OCI-LY7 (cell line): ENCODE data around the gene GABRD. TPM values are rescaled to one million over a fixed set of nuclear protein-coding genes. Genes with fewer than 3 reads are reported as not detected.

ENCODE experiments used
- BruUV-seq: library from RNA; stranded (reverse); fragments of 400-500 nt; replicated peaks from 2 replicates; lab custom pipeline; 2021; lab: Mats Ljungman, UMichigan
- CTCF ChIA-PET: fragments of 300-600 bp; sonication (Branson Sonifier 250); formaldehyde crosslinking; loops from one replicate; lab custom pipeline; 2022; ENCODE audit warnings: antibody characterized with exemption; ENCODE audit not compliant: unreplicated experiment; lab: Charles Lee
- POLR2A ChIA-PET: fragments of 300-600 bp; sonication (Branson Sonifier 250); formaldehyde crosslinking; loops from one replicate; lab custom pipeline; 2022; ENCODE audit warnings: antibody characterized with exemption; lab: Charles Lee
- DNase-seq: peaks from one replicate; pipeline ENCODE4 v3.0.0-alpha.2; 2015; ENCODE audit warnings: low spot score
- H2AFZ ChIP-seq: fragments of 200-600 bp; sonication (generic), shearing (Covaris generic); 2 replicates; pipeline ENCODE4 v1.6.1; 2014; ENCODE audit warnings: mild to moderate bottlenecking, antibody characterized with exemption, low read length, moderate library complexity
- H3K27ac ChIP-seq: fragments of 200-600 bp; sonication (generic); 2 replicates; pipeline ENCODE4 v1.5.1; 2014; ENCODE audit warnings: mixed run types, low read depth, mild to moderate bottlenecking, moderate library complexity, low read length, inconsistent platforms; ENCODE audit not compliant: poor library complexity, severe bottlenecking
- H3K36me3 ChIP-seq: fragments of 200-600 bp; sonication (generic); 2 replicates; pipeline ENCODE4 v1.6.1; 2014; ENCODE audit warnings: mild to moderate bottlenecking, antibody characterized with exemption, low read length, moderate library complexity, mixed read lengths; ENCODE audit not compliant: insufficient read depth
- H3K4me1 ChIP-seq: fragments of 200-600 bp; sonication (generic); 2 replicates; pipeline ENCODE4 v1.5.1; 2014; ENCODE audit warnings: mild to moderate bottlenecking, low read length; ENCODE audit not compliant: insufficient read depth, poor library complexity, severe bottlenecking
- H3K4me2 ChIP-seq: fragments of 200-600 bp; sonication (generic); 2 replicates; pipeline ENCODE4 v1.6.1; 2014; ENCODE audit warnings: mild to moderate bottlenecking, low read length
- H3K4me3 ChIP-seq: fragments of 200-600 bp; sonication (generic); 2 replicates; pipeline ENCODE4 v1.5.1; 2014; ENCODE audit warnings: mild to moderate bottlenecking, low read depth, low read length; ENCODE audit not compliant: poor library complexity, severe bottlenecking
- H3K79me2 ChIP-seq: fragments of 200-600 bp; sonication (generic); 2 replicates; pipeline ENCODE4 v1.6.1; 2016; ENCODE audit warnings: low read depth, mild to moderate bottlenecking, low read length, moderate library complexity, mixed read lengths; ENCODE audit not compliant: insufficient read depth
- H3K9me2 ChIP-seq: fragments of 200-600 bp; sonication (generic); 2 replicates; pipeline ENCODE4 v1.6.1; 2016; ENCODE audit warnings: mild to moderate bottlenecking, low read length, mixed read lengths; ENCODE audit not compliant: insufficient read depth
- H3K9me3 ChIP-seq: fragments of 200-600 bp; sonication (generic); 2 replicates; pipeline ENCODE4 v1.6.1; 2014; ENCODE audit warnings: mild to moderate bottlenecking, mixed run types, low read length, mixed read lengths
- H4K20me1 ChIP-seq: fragments of 200-600 bp; sonication (generic); 2 replicates; pipeline ENCODE4 v1.6.1; 2014; ENCODE audit warnings: mild to moderate bottlenecking, antibody characterized with exemption, low read length, moderate library complexity, mixed read lengths; ENCODE audit not compliant: insufficient read depth
- EZH2phosphoT487 ChIP-seq: fragments of 200-600 bp; sonication (generic); IDR thresholded peaks from 2 replicates; pipeline ENCODE4 v1.6.1; 2018; ENCODE audit warnings: low read depth, borderline replicate concordance, mild to moderate bottlenecking, mixed run types, antibody characterized with exemption, low read length, moderate library complexity, mixed read lengths
- intact Hi-C: fragments of 100-400 bp; cut with micrococcal nuclease; formaldehyde crosslinking; loops from one replicate; pipeline ENCODE4 v1.10.0; 2022; ENCODE audit not compliant: unreplicated experiment
- total RNA-seq, 2 experiments: library from RNA; depleted of rRNA in 1 of 2; stranded (reverse); fragments of >200 nt in 1 of 2; shearing (Covaris generic) in 1 of 2; gene quantifications; 2 replicates each; pipeline ENCODE4 v1.2.3, GENCODE V29; 2014 to 2022
- TF ChIP-seq, protein P1 (sequence below): fragments of 200-600 bp; sonication (generic); conservative IDR thresholded peaks from 2 replicates; pipeline ENCODE4 v1.5.1; 2014; ENCODE audit warnings: mild to moderate bottlenecking, antibody characterized with exemption, low read length, moderate library complexity, mixed read lengths

The GABRD gene
- total RNA-seq, 2 experiments from 2014 or later: not detected

DNA sequence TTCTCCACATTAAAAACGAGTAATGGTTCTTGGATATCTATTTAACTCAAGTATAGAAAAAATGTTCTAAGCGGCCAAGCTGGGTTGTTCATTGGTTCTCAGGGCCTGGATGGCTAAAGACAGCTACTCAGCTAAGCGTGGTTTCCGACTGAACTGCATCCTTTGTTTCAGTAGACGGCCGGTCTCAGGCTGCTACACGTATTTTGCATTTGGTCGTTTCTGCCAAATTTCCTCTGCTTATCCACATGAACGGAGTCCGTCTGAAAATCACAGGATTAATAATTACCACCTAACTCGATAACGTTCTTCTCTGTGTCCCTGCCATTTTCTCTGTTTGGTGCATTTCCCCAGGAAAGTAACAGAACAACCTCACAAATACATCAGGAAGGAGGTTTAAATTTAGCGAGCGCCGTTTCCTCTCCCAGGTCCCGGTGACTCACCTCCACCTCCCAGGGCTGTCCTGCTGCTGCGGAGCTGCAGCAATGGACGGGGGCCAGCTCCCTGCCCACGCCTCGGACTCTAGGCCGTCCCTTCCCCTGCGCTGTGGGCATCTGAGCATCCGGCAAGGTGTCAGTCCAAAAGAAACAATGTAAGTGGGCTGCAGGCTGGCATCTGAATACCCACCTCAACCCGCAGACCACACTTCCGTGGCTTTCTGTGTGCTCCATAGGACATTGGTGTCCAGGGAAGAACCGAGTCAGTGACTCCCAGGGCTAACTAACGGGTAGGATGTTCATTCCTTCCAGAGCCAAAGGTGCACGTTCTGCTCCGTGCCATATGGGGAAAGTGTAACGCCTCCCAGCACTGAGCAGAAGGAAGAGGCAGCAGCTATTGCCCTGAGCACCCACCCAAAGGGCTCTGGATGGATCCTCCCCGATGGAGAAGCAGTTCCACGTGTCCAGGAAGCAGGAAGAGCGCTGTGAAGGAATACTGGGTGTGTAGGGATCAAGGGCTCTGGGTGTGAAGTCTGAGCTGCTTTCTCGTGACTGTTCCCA lies 4.1 kb upstream of the GABRD start:
- Histone ChIP-seq H3K9me2 (no peaks in the 10 kb centered on the region), H3K27ac (no peak overlapping the region), H3K9me3 (no peaks in the 10 kb centered on the region), H3K36me3 (no peaks in the 10 kb centered on the region), H2AFZ (no peak overlapping the region), H3K4me1 (no peaks in the 10 kb centered on the region), H3K4me2 (no peak overlapping the region), H3K4me3 (no peak overlapping the region), H3K79me2 (no peaks in the 10 kb centered on the region), H4K20me1 (no peaks in the 10 kb centered on the region)
- ChIA-PET POLR2A (no interaction called here), CTCF (no interaction called here)
- intact Hi-C loops: no loop called here
- no peak for DNase-seq
- TF ChIP-seq, protein P1, sequence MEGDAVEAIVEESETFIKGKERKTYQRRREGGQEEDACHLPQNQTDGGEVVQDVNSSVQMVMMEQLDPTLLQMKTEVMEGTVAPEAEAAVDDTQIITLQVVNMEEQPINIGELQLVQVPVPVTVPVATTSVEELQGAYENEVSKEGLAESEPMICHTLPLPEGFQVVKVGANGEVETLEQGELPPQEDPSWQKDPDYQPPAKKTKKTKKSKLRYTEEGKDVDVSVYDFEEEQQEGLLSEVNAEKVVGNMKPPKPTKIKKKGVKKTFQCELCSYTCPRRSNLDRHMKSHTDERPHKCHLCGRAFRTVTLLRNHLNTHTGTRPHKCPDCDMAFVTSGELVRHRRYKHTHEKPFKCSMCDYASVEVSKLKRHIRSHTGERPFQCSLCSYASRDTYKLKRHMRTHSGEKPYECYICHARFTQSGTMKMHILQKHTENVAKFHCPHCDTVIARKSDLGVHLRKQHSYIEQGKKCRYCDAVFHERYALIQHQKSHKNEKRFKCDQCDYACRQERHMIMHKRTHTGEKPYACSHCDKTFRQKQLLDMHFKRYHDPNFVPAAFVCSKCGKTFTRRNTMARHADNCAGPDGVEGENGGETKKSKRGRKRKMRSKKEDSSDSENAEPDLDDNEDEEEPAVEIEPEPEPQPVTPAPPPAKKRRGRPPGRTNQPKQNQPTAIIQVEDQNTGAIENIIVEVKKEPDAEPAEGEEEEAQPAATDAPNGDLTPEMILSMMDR: no peak
- TF ChIP-seq EZH2phosphoT487: no peak
- BruUV-seq: no TSS peak

DNA sequence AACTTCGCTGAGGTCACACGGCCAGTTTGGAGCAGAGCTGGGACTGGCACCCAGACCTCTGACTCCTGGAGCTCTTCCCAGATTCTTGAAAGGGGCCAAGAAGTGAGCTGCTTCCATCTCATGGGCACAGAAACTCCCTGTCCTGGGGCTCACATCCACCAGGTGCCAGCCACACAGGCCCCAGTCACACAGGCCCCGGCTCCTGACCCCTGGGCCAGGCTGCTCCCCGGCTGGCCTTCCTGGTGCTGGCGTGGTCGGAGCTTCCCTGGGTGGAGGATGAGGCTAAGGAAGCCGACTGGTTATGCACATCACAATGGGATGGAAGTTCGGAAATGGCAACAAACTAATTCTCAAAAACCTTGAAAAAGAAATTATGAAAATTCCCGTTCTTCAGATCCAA lies 3.0 kb upstream of the GABRD start:
- Histone ChIP-seq H3K4me2 (no peak overlapping the region), H3K36me3 (no peaks in the 10 kb centered on the region), H3K9me2 (no peaks in the 10 kb centered on the region), H2AFZ (no peak overlapping the region), H3K9me3 (no peaks in the 10 kb centered on the region), H3K4me1 (no peaks in the 10 kb centered on the region), H3K4me3 (no peak overlapping the region), H3K79me2 (no peaks in the 10 kb centered on the region), H3K27ac (no peak overlapping the region), H4K20me1 (no peaks in the 10 kb centered on the region)
- no peak for DNase-seq
- ChIA-PET CTCF (no interaction called here), POLR2A (no interaction called here)
- intact Hi-C loops: no loop called here
- TF ChIP-seq EZH2phosphoT487: no peak
- TF ChIP-seq, protein P1: no peak
- no TSS peak for BruUV-seq
